WI38 (cell line): ENCODE data around the gene CAPZA1.

Experiments
- H3K4me3 ChIP-seq: 2 replicates; pipeline ENCODE4 v1.5.1; 2011; ENCODE audit warnings: low read depth, mild to moderate bottlenecking, control low read depth, low read length
- TF ChIP-seq, protein P1 (sequence below): IDR thresholded peaks from 2 replicates; pipeline ENCODE4 v1.5.1; 2012; ENCODE audit warnings: low read depth, mild to moderate bottlenecking, control low read depth, low read length

The CAPZA1 gene

DNA sequence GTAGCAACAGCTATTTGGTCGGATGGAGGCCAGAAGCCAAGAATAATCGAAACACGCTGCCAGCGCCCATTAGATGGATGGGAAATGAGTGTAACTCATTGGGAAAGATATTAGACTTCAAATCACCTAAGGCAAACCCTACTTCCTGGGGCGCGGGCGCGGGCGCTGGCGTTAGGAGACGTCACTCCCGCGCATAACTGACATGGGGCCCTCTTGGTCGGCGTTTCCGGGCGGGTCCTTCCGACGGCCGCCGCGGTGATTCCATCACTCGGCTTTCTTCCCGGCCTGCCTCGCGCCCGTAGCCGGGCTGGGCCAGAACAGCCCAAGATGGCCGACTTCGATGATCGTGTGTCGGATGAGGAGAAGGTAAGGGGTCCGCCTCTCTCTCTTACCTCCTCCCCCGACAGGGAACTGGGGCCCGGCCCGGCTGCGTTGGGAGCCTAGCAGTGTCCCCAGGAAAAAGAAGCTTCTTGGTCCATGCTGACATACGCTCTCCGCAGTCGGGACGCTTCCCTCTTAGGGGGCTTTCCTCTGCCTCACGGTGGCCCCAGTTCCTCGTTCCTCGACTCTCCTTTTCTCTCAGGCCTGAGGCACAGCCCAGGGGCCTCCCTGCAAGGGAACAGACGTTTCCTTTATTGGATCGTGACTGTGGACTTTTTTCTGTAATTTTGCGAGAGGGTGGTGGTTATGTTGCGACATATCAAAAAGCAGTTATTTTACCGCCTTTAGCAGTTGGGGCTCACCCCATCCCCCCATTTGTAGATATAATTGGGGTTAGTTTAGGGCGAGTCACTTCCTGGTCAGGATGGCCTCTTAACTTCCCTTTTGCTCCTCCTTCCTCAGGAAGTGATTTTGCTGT, at the start of gene CAPZA1:
Gene CAPZA1, plus strand, starts transcription at position 315 of the 859 bp plus-strand sequence. Its CDS starts 13 bp downstream, at position 328.
- TF ChIP-seq, protein P1, sequence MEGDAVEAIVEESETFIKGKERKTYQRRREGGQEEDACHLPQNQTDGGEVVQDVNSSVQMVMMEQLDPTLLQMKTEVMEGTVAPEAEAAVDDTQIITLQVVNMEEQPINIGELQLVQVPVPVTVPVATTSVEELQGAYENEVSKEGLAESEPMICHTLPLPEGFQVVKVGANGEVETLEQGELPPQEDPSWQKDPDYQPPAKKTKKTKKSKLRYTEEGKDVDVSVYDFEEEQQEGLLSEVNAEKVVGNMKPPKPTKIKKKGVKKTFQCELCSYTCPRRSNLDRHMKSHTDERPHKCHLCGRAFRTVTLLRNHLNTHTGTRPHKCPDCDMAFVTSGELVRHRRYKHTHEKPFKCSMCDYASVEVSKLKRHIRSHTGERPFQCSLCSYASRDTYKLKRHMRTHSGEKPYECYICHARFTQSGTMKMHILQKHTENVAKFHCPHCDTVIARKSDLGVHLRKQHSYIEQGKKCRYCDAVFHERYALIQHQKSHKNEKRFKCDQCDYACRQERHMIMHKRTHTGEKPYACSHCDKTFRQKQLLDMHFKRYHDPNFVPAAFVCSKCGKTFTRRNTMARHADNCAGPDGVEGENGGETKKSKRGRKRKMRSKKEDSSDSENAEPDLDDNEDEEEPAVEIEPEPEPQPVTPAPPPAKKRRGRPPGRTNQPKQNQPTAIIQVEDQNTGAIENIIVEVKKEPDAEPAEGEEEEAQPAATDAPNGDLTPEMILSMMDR: no peak
- peak within 1 kb of the TSS; percentile 100 for H3K4me3 ChIP-seq

DNA sequence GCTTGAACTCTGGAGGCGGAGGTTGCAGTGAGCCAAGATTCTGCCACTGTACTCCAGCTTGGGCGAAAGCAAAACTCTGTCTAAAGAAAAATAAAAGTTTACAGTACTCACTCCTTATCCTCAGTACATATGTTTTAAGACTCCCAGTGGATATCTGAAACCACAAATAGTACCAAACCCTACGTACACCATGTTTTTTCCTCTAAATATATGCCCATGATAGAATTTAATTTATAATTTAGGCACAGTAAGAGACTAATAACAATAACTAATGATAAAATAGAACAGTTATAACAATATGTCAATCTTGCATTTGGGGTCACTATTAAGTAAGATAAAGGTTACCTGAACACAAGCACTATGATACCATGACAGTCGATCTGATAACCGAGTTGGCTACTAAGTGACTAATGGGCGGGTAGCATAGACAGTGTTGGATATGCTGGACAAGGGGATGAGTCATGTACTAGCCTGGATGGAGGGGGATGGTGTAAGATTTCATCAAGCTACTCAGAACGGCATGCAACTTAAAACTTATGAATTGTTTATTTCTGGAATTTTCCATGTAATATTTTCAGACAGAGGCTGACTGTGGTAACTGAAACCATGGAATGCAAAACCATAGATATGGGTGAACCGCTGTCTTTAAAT, 44.4 kb upstream of the CAPZA1 start:
- TF ChIP-seq, protein P1: no peak

DNA sequence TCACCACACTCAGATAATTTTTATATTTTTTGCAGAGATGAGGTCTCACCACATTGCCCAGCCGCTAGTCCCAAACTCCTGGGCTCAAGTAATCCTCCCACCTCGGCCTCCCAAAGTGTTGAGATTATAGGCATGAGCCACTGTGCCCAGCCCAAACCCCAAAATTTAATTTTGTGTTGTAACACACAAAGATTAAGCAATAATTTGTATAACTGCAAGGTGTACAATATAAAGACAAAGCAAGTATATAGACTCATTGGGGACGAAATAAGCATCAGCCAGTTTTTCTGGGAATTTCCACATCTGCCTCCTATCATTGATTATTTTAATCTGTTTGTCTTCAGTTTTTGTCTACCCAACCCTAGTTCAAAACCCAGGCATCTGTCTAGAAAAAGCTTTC, 43.4 kb upstream of the CAPZA1 start:
- H3K4me3 ChIP-seq: no peak overlapping the region
- TF ChIP-seq, protein P1: no peak

More for the DNA sequence above, 44.4 kb upstream of the CAPZA1 start:
- no peak overlapping the region for H3K4me3 ChIP-seq

DNA sequence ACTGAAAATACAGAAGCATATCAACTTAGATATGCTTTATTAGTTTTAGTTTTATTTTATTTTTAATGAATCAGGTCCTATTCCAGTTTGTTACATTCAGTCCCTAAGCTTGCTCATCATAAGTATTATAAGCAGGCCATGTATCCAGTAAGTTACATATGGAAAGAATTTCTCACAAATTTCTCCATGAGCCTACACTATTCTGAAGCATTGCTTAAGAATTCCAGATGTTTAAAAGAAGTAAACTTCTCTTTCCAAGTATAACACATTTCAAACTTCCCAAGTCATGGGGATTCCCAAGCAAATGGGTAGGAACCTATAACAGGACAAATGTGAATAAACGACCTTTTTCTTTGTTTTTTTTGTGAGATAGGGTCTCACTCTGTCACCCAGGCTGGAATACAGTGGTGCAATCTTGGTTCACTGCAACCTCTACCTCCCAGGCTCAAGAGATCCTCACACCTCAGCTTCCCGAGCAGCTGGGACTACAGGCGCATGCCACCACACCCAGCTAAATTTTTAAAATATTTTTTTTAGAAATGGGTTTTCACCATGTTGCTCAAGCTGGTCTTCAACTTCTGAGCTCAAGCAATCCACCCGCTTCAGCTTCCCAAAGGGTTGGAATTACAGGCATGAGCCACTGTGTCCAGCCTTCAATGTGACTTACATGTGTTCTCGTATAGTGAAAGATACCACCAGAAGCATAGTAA, 39.7 kb upstream of the CAPZA1 start:
- no peak overlapping the region for H3K4me3 ChIP-seq
- TF ChIP-seq, protein P1: no peak

DNA sequence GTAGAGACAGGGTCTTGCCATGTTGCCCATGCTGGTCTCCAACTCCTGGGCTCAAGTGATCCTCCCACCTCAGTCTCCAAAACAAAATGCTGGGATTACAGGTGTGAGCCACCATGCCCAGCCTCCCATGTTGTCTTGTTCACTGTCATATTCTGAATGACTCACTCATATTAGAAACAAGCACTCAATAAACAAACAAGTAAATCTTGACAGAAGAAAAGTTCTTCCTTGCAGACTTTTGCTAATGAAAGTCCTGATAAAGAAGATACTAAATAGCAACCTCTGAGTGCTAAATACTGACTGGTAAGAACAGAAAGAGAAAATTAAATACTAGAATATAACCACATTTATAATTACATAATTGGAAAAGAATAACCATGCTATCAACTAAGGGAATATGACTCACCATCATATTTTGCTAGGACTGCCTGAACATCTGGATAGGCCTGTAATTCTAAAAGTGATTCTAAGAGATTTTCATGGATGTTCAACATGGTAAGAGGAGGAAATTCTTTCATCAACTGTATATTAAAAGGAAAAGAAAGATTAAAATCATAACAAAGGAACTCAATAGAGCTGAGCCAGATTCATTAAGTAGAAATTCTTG, 37.9 kb upstream of the CAPZA1 start:
- TF ChIP-seq, protein P1: no peak
- H3K4me3 ChIP-seq: no peak overlapping the region

DNA sequence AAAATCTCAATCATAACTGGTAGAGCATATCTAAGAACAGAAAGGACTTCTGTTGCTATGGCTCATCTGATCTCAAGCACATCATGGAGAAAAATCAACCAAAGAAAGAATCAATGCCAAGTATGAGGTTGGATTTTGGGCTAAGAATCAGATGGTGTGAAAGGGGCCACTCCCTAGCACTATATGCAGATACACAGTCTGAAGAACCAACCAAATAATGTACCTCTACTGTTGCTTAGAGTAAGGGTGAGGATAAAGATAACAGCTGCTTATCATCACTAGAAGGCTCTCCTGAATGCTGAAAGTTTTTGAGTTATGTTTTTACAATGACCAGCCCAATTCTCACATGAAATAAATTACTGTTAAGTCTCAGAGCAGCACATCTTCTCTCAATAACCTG, 36.3 kb upstream of the CAPZA1 start:
- H3K4me3 ChIP-seq: no peak overlapping the region
- TF ChIP-seq, protein P1: no peak
